K562 (cell line): ENCODE measurements around the gene RELCH. TPM values are rescaled to one million over a fixed set of nuclear protein-coding genes. Genes with fewer than 3 reads are reported as not detected.

Experiments
- HDAC2 ChIP-seq: fragments of 450-650 bp; IDR thresholded peaks from 2 replicates; pipeline ENCODE4 v1.6.1; 2016; ENCODE audit warnings: mild to moderate bottlenecking
- HDAC3 ChIP-seq: fragments of 450-650 bp; IDR thresholded peaks from 2 replicates; pipeline ENCODE4 v1.6.1; 2018; ENCODE audit warnings: borderline replicate concordance, mild to moderate bottlenecking, moderate library complexity; ENCODE audit not compliant: partially characterized antibody
- HMG20A ChIP-seq: fragments of 450-650 bp; formaldehyde crosslinking; conservative IDR thresholded peaks from 2 replicates; pipeline ENCODE4 v1.4.0; 2020; ENCODE audit warnings: mild to moderate bottlenecking, mixed read lengths
- ID3 ChIP-seq, 2 experiments: fragments of 250-450 bp in 1 of 2; fragments of 450-650 bp in 1 of 2; sonication (Bioruptor Pico) in 1 of 2; IDR thresholded peaks; 2 replicates each; pipeline versions ENCODE4 v1.6.1 to v1.8.0; 2016 to 2021; ENCODE audit warnings: mild to moderate bottlenecking in 2 of 2, moderate library complexity in 2 of 2, missing compliant biosample characterization in 1 of 2, missing genetic modification characterization in 1 of 2
- L3MBTL2 ChIP-seq: fragments of 450-650 bp; IDR thresholded peaks from 2 replicates; pipeline ENCODE4 v1.6.1; 2016; ENCODE audit warnings: mild to moderate bottlenecking, moderate library complexity
- MAFK ChIP-seq: IDR thresholded peaks from 2 replicates; pipeline ENCODE4 v1.6.1; 2011; ENCODE audit warnings: low read length, improper control_type of control experiment
- MNT ChIP-seq, 2 experiments: fragments of 450-650 bp; conservative IDR thresholded peaks; 2 replicates each; pipeline ENCODE4 v1.6.1; 2017; ENCODE audit warnings: mild to moderate bottlenecking in 2 of 2, moderate library complexity in 2 of 2
- NFRKB ChIP-seq: fragments of 450-650 bp; IDR thresholded peaks from 2 replicates; pipeline ENCODE4 v1.6.1; 2016; ENCODE audit warnings: low read depth
- NFXL1 ChIP-seq: fragments of 450-650 bp; formaldehyde crosslinking; IDR thresholded peaks from 2 replicates; pipeline ENCODE4 v1.4.0; 2021; ENCODE audit warnings: mild to moderate bottlenecking
- NR0B1 ChIP-seq: fragments of 450-650 bp; IDR thresholded peaks from one replicate; pipeline ENCODE4 v1.6.1; 2018; ENCODE audit warnings: mild to moderate bottlenecking, moderate library complexity; ENCODE audit not compliant: partially characterized antibody
- PHB2 ChIP-seq: fragments of 450-650 bp; IDR thresholded peaks from 2 replicates; pipeline ENCODE4 v1.6.1; 2017; ENCODE audit warnings: low read depth
- RFX1 ChIP-seq: fragments of 450-650 bp; IDR thresholded peaks from 2 replicates; pipeline ENCODE4 v1.6.1; 2016; ENCODE audit warnings: mild to moderate bottlenecking, moderate library complexity
- SAP30 ChIP-seq: fragments of 200-600 bp; sonication (generic); IDR thresholded peaks from 2 replicates; pipeline ENCODE4 v1.6.1; 2012; ENCODE audit warnings: borderline replicate concordance, low read depth, mild to moderate bottlenecking, moderate library complexity, low read length, control low read depth, inconsistent platforms; ENCODE audit not compliant: insufficient read depth, poor library complexity, severe bottlenecking
- ZNF3 ChIP-seq: fragments of 250-450 bp; sonication (Bioruptor Pico); IDR thresholded peaks from 2 replicates; pipeline ENCODE4 v1.5.0; 2021; ENCODE audit warnings: mild to moderate bottlenecking, moderate library complexity
- ZNF583 ChIP-seq: fragments of 250-450 bp; sonication (Bioruptor Pico); IDR thresholded peaks from 2 replicates; pipeline ENCODE4 v1.4.0; 2020
- ZNF717 ChIP-seq: fragments of 250-450 bp; sonication (Bioruptor Pico); IDR thresholded peaks from 2 replicates; pipeline ENCODE4 v1.5.0; 2021
- polyA plus RNA-seq, 8 experiments: library from polyadenylated mRNA; depleted of rRNA in 4 of 8; stranded (reverse) in 5 of 8; unstranded in 3 of 8; fragments of >200 nt; fragmentation: Nextera tagmentation in 2 of 8; fragmentation: Illumina TruSeq in 1 of 8; extraction: Ambion mirVana in 2 of 8; extraction: Trizol in 1 of 8; gene quantifications; 2 replicates each; pipeline versions ENCODE4 v1.2.1 to v1.2.3, GENCODE V29; 2011 to 2014; ENCODE audit warnings: inconsistent platforms in 1 of 8, missing spikeins in 1 of 8
- total RNA-seq, 7 experiments: library from RNA; depleted of rRNA in 6 of 7; stranded (reverse); fragments of >200 nt in 6 of 7; fragmentation: Illumina TruSeq in 2 of 7; extraction: Trizol in 2 of 7; gene quantifications; 2 replicates each; pipeline versions ENCODE4 v1.2.1 to v1.2.3, GENCODE V29; 2011 to 2021; ENCODE audit warnings: low replicate concordance in 1 of 7
- TF ChIP-seq, protein P1 (sequence below), 2 experiments: fragments of 450-650 bp in 1 of 2; sonication (generic) in 1 of 2; formaldehyde crosslinking in 1 of 2; IDR thresholded peaks; 2 replicates each; pipeline versions ENCODE4 v1.7.1 to v1.9.0; 2016 to 2022; ENCODE audit warnings: inconsistent platforms in 1 of 2, mild to moderate bottlenecking in 1 of 2, missing genetic modification reagents in 1 of 2

The RELCH gene
- total and polyA plus RNA-seq, 9 of the 15 experiments (the other 6 are each of a cell fraction or from before 2014, with no cell fraction given) = 1.4 to 13.6 (median 7.6) TPM

GRCh38 chr18:62186499-62186773 is 619 bp upstream of the RELCH start (continued):
- TF ChIP-seq NFRKB (0 out of 2 replicates have a peak, but pooled peaks have one; percentile 22), HDAC2 (0 out of 2 replicates have a peak, but pooled peaks have one; percentile 28), HDAC3 (no peak), MAFK (no peak), ZNF3 (CRISPR knock-in tag) (no peak), ID3 (CRISPR knock-in tag; IDR thresholded peaks at IDR 0.05) (no peak), ID3 (tag; IDR thresholded peaks at IDR 0.05) (0 out of 2 replicates have a peak, but pooled peaks have one; percentile 25), L3MBTL2 (peak; percentile 46; the same call in 1 of the 2 replicates), HMG20A (CRISPR knock-in tag) (no peak), MNT (conservative IDR thresholded peaks at IDR 0.05) (no peak; a peak in 2 of 4 replicates), ZNF717 (CRISPR knock-in tag) (no peak), PHB2 (no peak), SAP30 (peak; percentile 69), NFXL1 (CRISPR knock-in tag) (no peak), ZNF583 (CRISPR knock-in tag) (no peak), RFX1 (no peak), NR0B1 (no peak)
- TF ChIP-seq, protein P1, sequence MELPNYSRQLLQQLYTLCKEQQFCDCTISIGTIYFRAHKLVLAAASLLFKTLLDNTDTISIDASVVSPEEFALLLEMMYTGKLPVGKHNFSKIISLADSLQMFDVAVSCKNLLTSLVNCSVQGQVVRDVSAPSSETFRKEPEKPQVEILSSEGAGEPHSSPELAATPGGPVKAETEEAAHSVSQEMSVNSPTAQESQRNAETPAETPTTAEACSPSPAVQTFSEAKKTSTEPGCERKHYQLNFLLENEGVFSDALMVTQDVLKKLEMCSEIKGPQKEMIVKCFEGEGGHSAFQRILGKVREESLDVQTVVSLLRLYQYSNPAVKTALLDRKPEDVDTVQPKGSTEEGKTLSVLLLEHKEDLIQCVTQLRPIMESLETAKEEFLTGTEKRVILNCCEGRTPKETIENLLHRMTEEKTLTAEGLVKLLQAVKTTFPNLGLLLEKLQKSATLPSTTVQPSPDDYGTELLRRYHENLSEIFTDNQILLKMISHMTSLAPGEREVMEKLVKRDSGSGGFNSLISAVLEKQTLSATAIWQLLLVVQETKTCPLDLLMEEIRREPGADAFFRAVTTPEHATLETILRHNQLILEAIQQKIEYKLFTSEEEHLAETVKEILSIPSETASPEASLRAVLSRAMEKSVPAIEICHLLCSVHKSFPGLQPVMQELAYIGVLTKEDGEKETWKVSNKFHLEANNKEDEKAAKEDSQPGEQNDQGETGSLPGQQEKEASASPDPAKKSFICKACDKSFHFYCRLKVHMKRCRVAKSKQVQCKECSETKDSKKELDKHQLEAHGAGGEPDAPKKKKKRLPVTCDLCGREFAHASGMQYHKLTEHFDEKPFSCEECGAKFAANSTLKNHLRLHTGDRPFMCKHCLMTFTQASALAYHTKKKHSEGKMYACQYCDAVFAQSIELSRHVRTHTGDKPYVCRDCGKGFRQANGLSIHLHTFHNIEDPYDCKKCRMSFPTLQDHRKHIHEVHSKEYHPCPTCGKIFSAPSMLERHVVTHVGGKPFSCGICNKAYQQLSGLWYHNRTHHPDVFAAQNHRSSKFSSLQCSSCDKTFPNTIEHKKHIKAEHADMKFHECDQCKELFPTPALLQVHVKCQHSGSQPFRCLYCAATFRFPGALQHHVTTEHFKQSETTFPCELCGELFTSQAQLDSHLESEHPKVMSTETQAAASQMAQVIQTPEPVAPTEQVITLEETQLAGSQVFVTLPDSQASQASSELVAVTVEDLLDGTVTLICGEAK (IDR thresholded peaks at IDR 0.05) = no peak
- TF ChIP-seq, protein P1 (CRISPR knock-in tag; IDR thresholded peaks at IDR 0.05) = no peak
